GM23338 (cell line): ENCODE measurements around the gene HPS4.

Experiments
- CREB1 ChIP-seq: fragments of 250-450 bp; sonication (Bioruptor Pico); IDR thresholded peaks from 2 replicates; pipeline ENCODE4 v1.5.0; 2020; ENCODE audit warnings: low read depth, mild to moderate bottlenecking, moderate library complexity
- EZH2 ChIP-seq: fragments of 200-600 bp; sonication (generic); IDR thresholded peaks from one replicate; pipeline ENCODE4 v1.8.0; 2017; ENCODE audit warnings: antibody characterized with exemption, mild to moderate bottlenecking, low read depth; ENCODE audit not compliant: unreplicated experiment
- EZH2phosphoT487 ChIP-seq: fragments of 200-600 bp; sonication (generic); IDR thresholded peaks from one replicate; pipeline ENCODE4 v1.8.1; 2018; ENCODE audit warnings: antibody characterized with exemption; ENCODE audit not compliant: unreplicated experiment
- JUNB ChIP-seq: IDR thresholded peaks from one replicate; pipeline ENCODE4 v1.6.1; 2016; ENCODE audit warnings: antibody characterized with exemption; ENCODE audit not compliant: unreplicated experiment
- NANOG ChIP-seq: IDR thresholded peaks from 2 replicates; pipeline ENCODE4 v1.6.1; 2016; ENCODE audit warnings: antibody characterized with exemption, borderline replicate concordance
- POLR2AphosphoS5 ChIP-seq: IDR thresholded peaks from 2 replicates; pipeline ENCODE4 v1.6.1; 2016; ENCODE audit warnings: antibody characterized with exemption, low read depth
- STAT1 ChIP-seq: IDR thresholded peaks from one replicate; pipeline ENCODE4 v1.6.1; 2016; ENCODE audit warnings: antibody characterized with exemption; ENCODE audit not compliant: unreplicated experiment
- ZNF114 ChIP-seq: fragments of 250-450 bp; sonication (Bioruptor Pico); IDR thresholded peaks from 2 replicates; pipeline ENCODE4 v1.5.0; 2020; ENCODE audit warnings: mild to moderate bottlenecking, moderate library complexity
- ZNF331 ChIP-seq: fragments of 250-450 bp; sonication (Bioruptor Pico); IDR thresholded peaks from 2 replicates; pipeline ENCODE4 v1.5.0; 2020; ENCODE audit warnings: low read depth, mild to moderate bottlenecking, moderate library complexity
- TF ChIP-seq, protein P1 (sequence below), 2 experiments: fragments of 200-600 bp in 1 of 2; sonication (generic) in 1 of 2; conservative IDR thresholded peaks; 2 replicates each; pipeline versions ENCODE4 v1.5.1 to v1.6.1; 2016 to 2017; ENCODE audit warnings: antibody characterized with exemption in 2 of 2, low read depth in 2 of 2, mild to moderate bottlenecking in 2 of 2, moderate library complexity in 1 of 2
- TF ChIP-seq, protein P2 (sequence below): IDR thresholded peaks from 2 replicates; pipeline ENCODE4 v1.6.1; 2016; ENCODE audit warnings: antibody characterized with exemption
- TF ChIP-seq, protein P3 (sequence below): IDR thresholded peaks from one replicate; pipeline ENCODE4 v1.6.1; 2018; ENCODE audit warnings: antibody characterized with exemption; ENCODE audit not compliant: unreplicated experiment
- TF ChIP-seq, protein P4 (sequence below): fragments of 250-450 bp; sonication (Bioruptor Pico); IDR thresholded peaks from 2 replicates; pipeline ENCODE4 v1.5.0; 2020; ENCODE audit warnings: mild to moderate bottlenecking, moderate library complexity

DNA sequence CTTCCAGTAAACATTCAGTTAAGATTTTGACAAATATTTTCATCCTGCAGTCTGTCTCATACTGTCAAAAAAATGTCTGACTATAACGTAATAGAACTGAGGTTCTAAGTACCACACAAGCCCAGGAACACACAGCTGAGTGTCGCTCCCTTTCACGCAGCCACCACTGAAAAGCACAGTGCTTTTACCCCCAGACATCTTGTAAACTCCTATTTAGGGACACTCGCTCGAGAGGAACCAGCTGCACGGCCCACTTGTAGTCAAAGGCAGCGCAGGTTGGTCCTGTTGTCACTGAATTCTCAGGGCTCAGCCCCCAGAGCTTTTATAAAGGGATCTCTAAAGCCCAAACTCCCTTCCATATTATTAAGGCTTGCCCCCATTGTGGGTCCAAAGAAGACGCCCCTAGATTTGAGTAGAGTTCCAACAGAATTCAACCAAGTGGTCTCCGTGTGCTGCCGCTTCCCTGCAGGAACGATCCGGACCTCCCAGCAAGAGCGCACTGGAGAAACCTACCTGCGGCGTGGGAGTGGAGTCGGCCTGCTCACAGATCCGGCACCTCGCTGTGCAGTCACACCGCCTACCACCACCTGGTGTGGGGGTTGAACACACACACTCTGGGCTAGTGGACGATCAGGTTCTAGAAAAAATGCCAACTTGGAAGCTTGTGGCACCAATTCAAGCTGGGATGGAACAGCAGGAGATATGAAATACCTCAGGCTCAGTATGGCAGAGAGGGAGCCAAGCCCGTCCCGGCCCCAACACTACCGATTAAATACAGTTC, 31.2 kb downstream of the HPS4 start:
- TF ChIP-seq NANOG (no peak), POLR2AphosphoS5 (no peak), EZH2phosphoT487 (no peak), EZH2 (no peak), CREB1 (CRISPR knock-in tag) (no peak), JUNB (no peak), STAT1 (no peak), ZNF114 (CRISPR knock-in tag) (no peak), ZNF331 (CRISPR knock-in tag) (no peak)
- TF ChIP-seq, protein P1, sequence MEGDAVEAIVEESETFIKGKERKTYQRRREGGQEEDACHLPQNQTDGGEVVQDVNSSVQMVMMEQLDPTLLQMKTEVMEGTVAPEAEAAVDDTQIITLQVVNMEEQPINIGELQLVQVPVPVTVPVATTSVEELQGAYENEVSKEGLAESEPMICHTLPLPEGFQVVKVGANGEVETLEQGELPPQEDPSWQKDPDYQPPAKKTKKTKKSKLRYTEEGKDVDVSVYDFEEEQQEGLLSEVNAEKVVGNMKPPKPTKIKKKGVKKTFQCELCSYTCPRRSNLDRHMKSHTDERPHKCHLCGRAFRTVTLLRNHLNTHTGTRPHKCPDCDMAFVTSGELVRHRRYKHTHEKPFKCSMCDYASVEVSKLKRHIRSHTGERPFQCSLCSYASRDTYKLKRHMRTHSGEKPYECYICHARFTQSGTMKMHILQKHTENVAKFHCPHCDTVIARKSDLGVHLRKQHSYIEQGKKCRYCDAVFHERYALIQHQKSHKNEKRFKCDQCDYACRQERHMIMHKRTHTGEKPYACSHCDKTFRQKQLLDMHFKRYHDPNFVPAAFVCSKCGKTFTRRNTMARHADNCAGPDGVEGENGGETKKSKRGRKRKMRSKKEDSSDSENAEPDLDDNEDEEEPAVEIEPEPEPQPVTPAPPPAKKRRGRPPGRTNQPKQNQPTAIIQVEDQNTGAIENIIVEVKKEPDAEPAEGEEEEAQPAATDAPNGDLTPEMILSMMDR (conservative IDR thresholded peaks at IDR 0.05; ENCODE audit: low read depth in 2 of 2): no peak
- TF ChIP-seq, protein P2, sequence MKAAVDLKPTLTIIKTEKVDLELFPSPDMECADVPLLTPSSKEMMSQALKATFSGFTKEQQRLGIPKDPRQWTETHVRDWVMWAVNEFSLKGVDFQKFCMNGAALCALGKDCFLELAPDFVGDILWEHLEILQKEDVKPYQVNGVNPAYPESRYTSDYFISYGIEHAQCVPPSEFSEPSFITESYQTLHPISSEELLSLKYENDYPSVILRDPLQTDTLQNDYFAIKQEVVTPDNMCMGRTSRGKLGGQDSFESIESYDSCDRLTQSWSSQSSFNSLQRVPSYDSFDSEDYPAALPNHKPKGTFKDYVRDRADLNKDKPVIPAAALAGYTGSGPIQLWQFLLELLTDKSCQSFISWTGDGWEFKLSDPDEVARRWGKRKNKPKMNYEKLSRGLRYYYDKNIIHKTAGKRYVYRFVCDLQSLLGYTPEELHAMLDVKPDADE: no peak
- TF ChIP-seq, protein P3, sequence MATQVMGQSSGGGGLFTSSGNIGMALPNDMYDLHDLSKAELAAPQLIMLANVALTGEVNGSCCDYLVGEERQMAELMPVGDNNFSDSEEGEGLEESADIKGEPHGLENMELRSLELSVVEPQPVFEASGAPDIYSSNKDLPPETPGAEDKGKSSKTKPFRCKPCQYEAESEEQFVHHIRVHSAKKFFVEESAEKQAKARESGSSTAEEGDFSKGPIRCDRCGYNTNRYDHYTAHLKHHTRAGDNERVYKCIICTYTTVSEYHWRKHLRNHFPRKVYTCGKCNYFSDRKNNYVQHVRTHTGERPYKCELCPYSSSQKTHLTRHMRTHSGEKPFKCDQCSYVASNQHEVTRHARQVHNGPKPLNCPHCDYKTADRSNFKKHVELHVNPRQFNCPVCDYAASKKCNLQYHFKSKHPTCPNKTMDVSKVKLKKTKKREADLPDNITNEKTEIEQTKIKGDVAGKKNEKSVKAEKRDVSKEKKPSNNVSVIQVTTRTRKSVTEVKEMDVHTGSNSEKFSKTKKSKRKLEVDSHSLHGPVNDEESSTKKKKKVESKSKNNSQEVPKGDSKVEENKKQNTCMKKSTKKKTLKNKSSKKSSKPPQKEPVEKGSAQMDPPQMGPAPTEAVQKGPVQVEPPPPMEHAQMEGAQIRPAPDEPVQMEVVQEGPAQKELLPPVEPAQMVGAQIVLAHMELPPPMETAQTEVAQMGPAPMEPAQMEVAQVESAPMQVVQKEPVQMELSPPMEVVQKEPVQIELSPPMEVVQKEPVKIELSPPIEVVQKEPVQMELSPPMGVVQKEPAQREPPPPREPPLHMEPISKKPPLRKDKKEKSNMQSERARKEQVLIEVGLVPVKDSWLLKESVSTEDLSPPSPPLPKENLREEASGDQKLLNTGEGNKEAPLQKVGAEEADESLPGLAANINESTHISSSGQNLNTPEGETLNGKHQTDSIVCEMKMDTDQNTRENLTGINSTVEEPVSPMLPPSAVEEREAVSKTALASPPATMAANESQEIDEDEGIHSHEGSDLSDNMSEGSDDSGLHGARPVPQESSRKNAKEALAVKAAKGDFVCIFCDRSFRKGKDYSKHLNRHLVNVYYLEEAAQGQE: no peak
- TF ChIP-seq, protein P4, sequence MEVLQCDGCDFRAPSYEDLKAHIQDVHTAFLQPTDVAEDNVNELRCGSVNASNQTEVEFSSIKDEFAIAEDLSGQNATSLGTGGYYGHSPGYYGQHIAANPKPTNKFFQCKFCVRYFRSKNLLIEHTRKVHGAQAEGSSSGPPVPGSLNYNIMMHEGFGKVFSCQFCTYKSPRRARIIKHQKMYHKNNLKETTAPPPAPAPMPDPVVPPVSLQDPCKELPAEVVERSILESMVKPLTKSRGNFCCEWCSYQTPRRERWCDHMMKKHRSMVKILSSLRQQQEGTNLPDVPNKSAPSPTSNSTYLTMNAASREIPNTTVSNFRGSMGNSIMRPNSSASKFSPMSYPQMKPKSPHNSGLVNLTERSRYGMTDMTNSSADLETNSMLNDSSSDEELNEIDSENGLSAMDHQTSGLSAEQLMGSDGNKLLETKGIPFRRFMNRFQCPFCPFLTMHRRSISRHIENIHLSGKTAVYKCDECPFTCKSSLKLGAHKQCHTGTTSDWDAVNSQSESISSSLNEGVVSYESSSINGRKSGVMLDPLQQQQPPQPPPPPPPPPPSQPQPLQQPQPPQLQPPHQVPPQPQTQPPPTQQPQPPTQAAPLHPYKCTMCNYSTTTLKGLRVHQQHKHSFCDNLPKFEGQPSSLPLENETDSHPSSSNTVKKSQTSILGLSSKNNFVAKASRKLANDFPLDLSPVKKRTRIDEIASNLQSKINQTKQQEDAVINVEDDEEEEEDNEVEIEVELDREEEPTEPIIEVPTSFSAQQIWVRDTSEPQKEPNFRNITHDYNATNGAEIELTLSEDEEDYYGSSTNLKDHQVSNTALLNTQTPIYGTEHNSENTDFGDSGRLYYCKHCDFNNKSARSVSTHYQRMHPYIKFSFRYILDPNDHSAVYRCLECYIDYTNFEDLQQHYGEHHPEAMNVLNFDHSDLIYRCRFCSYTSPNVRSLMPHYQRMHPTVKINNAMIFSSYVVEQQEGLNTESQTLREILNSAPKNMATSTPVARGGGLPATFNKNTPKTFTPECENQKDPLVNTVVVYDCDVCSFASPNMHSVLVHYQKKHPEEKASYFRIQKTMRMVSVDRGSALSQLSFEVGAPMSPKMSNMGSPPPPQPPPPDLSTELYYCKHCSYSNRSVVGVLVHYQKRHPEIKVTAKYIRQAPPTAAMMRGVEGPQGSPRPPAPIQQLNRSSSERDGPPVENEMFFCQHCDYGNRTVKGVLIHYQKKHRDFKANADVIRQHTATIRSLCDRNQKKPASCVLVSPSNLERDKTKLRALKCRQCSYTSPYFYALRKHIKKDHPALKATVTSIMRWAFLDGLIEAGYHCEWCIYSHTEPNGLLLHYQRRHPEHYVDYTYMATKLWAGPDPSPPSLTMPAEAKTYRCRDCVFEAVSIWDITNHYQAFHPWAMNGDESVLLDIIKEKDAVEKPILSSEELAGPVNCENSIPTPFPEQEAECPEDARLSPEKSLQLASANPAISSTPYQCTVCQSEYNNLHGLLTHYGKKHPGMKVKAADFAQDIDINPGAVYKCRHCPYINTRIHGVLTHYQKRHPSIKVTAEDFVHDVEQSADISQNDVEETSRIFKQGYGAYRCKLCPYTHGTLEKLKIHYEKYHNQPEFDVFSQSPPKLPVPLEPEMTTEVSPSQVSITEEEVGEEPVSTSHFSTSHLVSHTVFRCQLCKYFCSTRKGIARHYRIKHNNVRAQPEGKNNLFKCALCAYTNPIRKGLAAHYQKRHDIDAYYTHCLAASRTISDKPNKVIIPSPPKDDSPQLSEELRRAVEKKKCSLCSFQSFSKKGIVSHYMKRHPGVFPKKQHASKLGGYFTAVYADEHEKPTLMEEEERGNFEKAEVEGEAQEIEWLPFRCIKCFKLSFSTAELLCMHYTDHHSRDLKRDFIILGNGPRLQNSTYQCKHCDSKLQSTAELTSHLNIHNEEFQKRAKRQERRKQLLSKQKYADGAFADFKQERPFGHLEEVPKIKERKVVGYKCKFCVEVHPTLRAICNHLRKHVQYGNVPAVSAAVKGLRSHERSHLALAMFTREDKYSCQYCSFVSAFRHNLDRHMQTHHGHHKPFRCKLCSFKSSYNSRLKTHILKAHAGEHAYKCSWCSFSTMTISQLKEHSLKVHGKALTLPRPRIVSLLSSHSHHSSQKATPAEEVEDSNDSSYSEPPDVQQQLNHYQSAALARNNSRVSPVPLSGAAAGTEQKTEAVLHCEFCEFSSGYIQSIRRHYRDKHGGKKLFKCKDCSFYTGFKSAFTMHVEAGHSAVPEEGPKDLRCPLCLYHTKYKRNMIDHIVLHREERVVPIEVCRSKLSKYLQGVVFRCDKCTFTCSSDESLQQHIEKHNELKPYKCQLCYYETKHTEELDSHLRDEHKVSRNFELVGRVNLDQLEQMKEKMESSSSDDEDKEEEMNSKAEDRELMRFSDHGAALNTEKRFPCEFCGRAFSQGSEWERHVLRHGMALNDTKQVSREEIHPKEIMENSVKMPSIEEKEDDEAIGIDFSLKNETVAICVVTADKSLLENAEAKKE: no peak
